Suprapubic skin (tissue), 4 donors: ENCODE results near the gene C3orf85.

Experiments used
- EP300 ChIP-seq: sonication (generic); formaldehyde crosslinking; IDR thresholded peaks from one replicate; pipeline ENCODE4 v1.6.1; 2017; ENCODE audit warnings: antibody characterized with exemption
- POLR2AphosphoS5 ChIP-seq, 3 donors: sonication (generic); formaldehyde crosslinking; IDR thresholded peaks; one replicate each; pipeline ENCODE4 v1.6.1; 2017; ENCODE audit warnings: antibody characterized with exemption in 3 of 3
- TF ChIP-seq, protein P1 (sequence below), 2 donors: fragments of 200-600 bp in 1 of 2; fragments of 450-650 bp in 1 of 2; sonication (generic) in 1 of 2; IDR thresholded peaks; one replicate each; pipeline ENCODE4 v1.5.1; 2016 to 2019; ENCODE audit warnings: antibody characterized with exemption in 2 of 2, mild to moderate bottlenecking in 1 of 2, moderate library complexity in 1 of 2

DNA sequence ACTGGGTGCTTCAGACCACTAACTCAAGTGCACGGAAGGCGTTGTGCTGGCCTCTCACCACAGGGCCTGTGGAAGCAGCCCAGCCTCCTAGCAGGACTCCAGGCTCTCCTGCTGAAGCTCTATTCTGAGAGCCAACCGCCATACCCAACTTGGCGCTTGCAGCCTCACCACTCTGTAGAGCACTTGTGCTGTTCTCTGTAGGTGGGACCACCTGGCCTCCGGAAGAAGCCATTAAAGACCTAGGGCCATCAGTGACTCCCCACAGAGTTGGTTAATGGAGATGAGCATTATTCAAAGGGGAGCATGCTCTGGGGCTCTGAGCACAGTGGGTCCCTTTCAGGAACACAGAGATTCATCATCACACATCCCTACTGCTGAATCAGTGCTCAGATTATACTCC, 50.9 kb downstream of the C3orf85 start:
- no peak for TF ChIP-seq EP300
- TF ChIP-seq, protein P1, sequence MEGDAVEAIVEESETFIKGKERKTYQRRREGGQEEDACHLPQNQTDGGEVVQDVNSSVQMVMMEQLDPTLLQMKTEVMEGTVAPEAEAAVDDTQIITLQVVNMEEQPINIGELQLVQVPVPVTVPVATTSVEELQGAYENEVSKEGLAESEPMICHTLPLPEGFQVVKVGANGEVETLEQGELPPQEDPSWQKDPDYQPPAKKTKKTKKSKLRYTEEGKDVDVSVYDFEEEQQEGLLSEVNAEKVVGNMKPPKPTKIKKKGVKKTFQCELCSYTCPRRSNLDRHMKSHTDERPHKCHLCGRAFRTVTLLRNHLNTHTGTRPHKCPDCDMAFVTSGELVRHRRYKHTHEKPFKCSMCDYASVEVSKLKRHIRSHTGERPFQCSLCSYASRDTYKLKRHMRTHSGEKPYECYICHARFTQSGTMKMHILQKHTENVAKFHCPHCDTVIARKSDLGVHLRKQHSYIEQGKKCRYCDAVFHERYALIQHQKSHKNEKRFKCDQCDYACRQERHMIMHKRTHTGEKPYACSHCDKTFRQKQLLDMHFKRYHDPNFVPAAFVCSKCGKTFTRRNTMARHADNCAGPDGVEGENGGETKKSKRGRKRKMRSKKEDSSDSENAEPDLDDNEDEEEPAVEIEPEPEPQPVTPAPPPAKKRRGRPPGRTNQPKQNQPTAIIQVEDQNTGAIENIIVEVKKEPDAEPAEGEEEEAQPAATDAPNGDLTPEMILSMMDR (IDR thresholded peaks at IDR 0.05), result no peak
- TF ChIP-seq POLR2AphosphoS5 (IDR thresholded peaks at IDR 0.05), result no peak
